GM19372 (cell line): ENCODE measurements around the gene C10orf105.

Source experiments
- ATAC-seq: cut with Tn5 transposase; IDR thresholded peaks from one replicate; pipeline ENCODE4 v1.9.1; 2021; ENCODE audit warnings: mild to moderate bottlenecking, low read depth, moderate library complexity; ENCODE audit not compliant: unreplicated experiment

C10orf105 gene

GRCh38 chr10:71704816-71705215 lies 14.8 kb downstream of the C10orf105 start:
- no peak for ATAC-seq

DNA sequence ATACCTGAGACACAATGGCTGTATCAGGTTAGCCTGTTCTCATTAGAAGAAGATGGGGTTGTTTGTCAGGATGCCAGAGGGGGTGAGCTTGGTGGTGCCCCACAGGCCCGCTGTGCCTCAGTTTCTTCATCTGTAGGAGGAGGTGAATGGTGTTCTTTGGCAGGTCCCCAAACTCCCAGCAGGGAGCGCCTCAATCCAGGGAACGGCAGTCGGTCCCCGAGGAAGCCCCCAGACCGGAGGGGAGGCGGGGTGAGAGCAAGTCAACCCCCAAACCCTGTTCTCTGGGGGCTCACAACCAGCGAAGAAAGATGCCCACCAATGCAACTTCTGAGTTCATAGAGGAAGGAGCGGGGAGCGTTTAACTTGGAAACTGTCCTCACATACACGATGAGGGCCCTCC lies 16.0 kb downstream of the C10orf105 start:
- ATAC-seq: no peak

- ATAC-seq: no peak
Measured at GRCh38 chr10:71701496-71702132, 18.0 kb downstream of the C10orf105 start.

DNA sequence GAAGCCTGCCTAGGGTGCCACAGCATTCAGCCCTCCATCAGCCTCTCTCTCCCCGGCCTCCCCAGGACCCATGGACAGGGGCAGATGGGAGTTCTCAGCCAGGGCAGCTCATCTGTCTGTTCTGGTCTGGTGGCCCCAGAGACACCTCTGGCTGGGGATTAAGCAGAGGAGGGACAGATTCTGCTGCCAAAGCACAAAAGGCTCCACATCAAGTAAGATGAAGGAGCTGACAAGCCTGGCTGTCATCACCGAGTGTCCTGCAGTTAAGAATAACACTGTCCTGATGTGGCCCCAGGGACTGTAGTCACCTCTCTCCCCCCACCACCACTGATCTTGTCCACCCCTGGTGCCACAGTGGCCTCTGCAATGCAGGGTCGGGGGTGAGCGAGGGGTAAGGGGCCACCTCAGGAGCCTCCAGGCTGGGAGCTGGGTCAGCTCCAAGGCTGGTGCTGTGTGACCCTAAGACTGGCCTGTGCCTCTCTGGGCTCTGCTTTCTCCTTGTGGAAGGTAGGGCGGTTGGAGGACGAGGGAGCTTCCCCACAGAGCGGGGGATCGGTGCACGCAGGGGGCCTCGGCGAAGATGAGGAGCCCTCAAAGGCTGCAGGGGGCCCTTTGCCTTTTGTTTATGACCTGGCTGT lies 18.7 kb downstream of the C10orf105 start:
- ATAC-seq: no peak

DNA sequence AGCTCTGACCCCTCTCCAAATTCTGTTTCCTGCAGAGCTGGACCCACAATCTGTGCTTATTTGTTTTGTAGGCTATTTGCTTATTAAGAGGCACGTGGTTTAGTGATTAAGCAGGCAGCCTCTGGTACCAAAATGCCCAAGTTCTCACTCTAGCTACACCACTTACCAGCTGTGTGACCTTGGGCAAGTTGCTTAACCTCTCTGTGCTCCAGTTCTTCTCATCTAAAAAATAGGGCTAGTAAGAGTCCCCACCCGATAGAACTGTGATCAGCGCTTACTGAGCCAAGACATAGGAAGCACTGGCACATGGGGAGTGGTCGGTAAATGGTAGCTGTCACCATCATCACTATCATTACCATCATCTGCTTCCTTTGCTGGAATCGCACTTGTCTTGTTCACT lies 20.8 kb downstream of the C10orf105 start:
- no peak for ATAC-seq

- no peak for ATAC-seq
Measured at GRCh38 chr10:71697938-71698709, 21.5 kb downstream of the C10orf105 start.

DNA sequence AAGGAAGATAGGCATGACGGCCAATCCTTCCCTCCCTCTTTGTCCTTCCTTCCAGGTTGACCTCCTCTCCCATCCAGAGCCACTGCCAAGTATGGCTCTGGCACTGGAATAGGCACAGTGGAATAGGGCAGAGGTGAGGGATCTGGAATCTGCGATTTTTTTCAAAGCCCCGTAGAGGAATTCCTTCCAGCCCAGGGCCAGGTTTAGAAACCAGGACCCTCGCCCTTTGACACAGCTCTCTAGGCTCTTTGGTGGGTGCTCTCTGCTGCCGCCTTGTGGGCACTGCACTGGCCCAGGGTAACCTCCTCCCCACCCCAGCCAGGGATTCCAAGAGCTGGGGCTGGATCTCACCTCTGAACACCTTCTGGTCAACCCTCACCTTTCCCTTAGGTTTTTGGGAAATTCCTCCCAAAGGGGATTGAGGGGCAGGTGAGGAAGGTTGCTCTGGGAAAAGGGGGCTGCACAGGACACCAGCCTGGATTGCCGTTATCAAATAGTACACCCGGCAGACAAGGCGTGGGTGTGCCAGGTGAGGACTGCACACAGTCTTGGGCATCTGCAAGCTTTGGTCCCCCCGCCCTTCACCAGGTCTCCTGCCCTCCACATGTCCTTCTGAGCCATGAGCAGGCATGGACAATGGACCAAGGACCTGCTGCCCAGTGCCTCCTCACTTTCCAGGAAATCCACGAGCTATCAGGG lies 22.8 kb downstream of the C10orf105 start:
- no peak for ATAC-seq

DNA sequence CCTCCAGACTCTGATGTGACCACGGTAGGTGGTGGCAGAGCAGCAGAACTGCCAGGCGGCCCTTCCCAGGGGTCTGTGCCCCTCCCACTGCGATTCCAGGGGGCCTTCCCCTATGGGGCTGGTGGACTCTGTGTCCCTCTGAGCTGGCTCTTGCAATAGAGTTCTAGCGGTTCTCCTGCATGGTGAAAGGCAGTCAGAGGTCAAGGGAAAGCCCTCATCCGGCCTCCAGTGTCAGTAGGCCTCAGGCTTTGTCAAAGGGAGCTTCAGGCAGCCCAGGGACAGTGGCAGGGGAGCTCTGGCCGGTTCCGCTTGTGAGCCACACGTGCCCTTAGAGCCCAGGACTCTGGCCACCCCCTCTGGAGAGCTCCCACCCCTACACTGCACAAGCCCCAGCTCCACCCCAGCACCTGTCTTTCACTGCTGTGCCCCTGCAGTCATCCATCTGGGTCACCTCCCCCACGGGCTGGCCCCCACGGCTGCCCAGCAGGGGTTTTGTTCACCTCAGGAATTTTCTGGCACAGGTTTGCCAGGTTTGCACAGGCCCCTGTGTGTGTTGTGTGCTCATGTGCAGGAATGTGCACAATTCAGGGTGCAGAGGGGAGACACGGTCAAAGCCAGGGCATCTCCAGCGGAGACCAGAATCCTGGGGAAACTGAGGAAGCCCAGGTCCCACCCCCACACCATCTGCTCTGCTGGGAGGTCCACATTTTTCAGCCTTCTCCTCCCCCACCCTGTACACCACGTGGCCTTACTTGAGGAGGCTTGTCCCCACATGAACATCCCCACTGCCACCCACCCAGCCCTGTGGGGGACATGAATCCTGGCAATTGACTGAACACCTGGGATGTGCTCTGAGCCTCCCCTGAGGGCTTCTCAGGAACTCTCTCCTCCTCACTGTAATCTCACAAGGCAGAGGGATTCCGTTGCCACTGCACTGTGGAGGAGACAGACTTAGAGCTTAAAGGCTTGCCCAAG lies 23.8 kb downstream of the C10orf105 start:
- ATAC-seq: no peak

- ATAC-seq: peak; percentile 78
Measured at GRCh38 chr10:71694567-71694968, 25.0 kb downstream of the C10orf105 start.

DNA sequence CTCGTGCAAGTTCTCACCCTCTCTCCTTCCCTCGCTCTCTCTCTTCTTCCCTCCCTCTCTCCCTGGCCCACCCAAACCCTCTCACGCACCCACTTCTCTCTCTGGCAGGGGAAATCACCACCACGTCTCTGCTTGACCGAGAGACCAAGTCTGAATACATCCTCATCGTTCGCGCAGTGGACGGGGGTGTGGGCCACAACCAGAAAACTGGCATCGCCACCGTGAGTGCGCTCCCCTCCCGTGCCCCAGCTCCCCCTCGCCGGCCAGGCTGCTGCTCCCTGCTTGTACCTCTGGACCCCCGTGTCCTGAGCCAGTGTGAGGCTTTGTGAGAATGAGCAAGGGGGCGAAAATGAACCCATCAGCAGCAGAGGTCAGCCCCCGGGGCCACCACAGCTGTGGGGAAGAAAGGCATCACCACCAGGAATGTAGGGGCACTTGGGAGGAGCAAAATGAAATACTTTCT lies 25.5 kb downstream of the C10orf105 start:
- ATAC-seq: no peak

GRCh38 chr10:71693377-71693776 lies 26.2 kb downstream of the C10orf105 start:
- no peak for ATAC-seq

GRCh38 chr10:71692598-71693306 lies 26.8 kb downstream of the C10orf105 start:
- no peak for ATAC-seq

GRCh38 chr10:71691405-71691804 lies 28.2 kb downstream of the C10orf105 start:
- no peak for ATAC-seq

DNA sequence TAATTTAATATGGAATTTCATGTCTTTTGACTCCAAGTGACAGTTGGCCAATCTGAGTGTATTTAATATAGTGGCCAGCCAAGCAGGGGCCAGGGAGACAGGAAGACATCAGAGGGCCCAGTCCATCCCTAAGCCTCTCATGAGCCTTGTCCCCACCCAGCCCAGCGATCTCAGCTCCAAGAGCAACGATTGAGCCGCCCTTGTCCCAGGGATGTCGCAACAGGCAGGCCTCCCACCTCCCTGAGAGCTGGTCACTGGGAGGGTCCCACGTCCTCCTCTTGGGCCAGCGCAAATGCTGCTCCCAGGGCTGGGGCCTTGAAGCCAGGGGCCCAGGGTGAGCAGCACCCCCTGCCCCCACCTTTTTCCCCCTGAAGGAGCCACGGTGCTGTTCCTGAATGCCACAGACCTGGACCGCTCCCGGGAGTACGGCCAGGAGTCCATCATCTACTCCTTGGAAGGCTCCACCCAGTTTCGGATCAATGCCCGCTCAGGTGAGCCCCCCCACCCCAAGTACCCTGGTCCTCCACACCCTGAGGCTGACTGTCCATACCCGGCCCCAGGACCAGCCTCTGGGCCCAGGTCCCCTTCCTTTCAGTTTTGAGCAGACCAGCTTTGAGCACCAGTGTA lies 29.4 kb downstream of the C10orf105 start:
- no peak for ATAC-seq

- no peak for ATAC-seq
Measured at GRCh38 chr10:71688256-71688655, 31.3 kb downstream of the C10orf105 start.

- ATAC-seq: no peak
Measured at GRCh38 chr10:71687480-71687879, 32.1 kb downstream of the C10orf105 start.

DNA sequence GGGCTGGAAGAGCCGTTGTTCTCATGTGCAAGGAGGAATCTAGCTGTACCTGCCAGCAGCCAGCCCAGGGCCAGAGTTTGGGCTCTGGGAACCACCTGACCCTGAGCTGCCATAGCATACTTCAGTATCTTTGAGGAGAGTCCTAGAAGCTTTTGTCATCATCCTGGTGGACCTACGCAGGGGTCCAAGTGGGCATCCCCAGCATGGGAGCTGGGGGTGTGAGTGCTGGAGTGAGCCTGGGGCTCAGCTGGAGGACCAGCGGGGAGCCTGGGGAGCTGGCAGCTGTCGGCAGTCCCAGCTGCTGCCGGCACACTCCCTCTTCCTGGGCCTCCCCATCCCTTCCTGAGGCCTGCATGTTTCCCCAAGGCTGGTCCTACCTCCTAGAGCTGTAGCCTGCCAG lies 32.5 kb downstream of the C10orf105 start:
- no peak for ATAC-seq

DNA sequence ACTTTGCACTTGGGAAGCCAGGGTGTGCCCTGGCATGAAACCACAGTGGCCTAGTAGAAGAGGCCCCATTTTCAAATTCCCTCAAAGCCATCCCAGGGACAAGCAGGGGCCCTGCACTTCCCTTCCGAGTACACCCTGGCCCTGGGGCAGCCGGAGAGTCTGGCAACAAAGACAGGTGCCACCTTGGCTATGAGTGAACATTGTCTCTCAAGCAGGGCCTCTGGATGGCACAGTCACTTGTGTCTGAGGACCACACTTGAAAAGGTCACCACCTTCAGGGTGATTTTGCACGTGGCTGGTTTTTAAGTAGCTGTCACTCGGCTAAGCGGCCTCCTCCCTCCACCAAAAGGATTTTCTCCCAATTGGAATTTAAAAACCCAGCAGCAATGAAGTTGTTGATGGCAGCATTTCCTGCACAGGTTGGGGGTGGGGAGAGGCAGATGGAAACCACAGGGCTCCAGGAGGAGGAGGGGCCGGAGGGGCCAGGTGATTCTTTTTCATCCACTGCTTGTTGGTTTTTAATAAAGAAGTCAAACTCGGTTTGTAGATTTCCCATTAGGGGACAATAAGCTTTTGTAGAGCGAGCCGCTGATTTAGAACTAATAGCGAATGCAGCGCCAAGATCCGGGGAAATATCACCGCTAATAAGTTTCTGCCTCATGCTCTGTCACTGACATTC lies 33.9 kb downstream of the C10orf105 start:
- ATAC-seq: no peak
